GM21529 (cell line): Measurements from ENCODE around the gene AIRE.
"Not testable (repeated sequence)": the region's sequence is repeated elsewhere in the genome, so short reads cannot be mapped to it uniquely, and the experiment has no call there.

Source experiments
- ATAC-seq: cut with Tn5 transposase; IDR thresholded peaks from one replicate; pipeline ENCODE4 v1.9.1; 2021; ENCODE audit not compliant: unreplicated experiment

AIRE gene

GRCh38 chr21:44334329-44335030 is 48.8 kb downstream of the AIRE start:
- ATAC-seq = no peak

DNA sequence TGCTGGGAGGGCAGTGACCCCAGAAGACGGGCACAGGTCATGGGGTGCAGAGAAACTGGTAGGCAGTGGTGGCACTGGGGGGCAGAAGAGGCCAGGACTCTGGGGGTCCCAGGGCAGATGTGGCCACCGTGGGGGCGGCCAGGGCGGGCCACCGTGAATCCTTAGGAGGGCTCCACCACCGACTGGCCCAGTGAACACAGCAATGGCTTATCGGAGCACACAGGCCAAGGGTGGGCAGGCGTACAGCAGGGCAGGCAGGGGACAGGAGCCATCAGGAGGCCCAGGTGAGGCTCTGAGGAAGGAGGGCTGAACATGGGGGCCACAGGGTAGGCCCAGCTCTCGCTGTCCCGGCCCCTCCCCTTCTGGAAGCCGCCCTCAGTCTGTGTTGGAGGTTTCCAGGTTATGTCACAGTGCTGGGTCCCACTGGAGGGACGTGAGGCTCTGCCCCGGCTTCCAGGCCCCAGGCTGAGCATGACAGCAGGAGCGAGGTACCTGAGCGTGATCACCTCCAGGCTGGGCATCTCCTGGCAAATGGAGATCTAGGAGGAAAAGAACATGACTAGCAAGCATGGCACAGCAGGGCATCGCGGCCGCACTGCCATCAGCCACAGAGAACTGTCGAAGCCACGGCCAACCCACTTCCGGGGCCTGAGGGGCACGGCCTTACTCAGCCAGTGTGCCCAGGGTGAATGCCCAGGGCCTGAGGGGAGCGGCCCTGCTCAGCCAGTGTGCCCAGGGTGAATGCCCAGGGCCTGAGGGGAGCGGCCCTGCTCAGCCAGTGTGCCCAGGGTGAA is 49.8 kb downstream of the AIRE start:
- ATAC-seq = no peak

DNA sequence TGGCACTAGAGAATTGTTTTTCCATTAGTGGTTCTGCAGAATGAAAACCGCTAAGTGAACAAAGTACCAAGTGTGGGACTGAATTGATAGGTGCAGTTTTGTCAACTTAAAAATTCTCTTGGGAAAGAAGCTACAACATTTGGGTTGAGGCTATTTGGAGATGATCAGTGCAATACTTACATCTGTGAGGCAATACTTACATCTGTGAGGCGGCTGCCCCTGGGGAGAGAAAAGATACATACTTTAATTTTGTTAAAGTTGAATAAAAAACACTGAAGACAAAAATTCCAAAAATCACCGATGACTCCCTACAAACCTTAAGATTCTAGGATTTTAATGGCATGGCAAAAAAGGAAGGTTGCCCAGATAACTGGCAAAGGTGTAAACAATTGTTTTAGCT is 51.8 kb downstream of the AIRE start:
- no peak for ATAC-seq

DNA sequence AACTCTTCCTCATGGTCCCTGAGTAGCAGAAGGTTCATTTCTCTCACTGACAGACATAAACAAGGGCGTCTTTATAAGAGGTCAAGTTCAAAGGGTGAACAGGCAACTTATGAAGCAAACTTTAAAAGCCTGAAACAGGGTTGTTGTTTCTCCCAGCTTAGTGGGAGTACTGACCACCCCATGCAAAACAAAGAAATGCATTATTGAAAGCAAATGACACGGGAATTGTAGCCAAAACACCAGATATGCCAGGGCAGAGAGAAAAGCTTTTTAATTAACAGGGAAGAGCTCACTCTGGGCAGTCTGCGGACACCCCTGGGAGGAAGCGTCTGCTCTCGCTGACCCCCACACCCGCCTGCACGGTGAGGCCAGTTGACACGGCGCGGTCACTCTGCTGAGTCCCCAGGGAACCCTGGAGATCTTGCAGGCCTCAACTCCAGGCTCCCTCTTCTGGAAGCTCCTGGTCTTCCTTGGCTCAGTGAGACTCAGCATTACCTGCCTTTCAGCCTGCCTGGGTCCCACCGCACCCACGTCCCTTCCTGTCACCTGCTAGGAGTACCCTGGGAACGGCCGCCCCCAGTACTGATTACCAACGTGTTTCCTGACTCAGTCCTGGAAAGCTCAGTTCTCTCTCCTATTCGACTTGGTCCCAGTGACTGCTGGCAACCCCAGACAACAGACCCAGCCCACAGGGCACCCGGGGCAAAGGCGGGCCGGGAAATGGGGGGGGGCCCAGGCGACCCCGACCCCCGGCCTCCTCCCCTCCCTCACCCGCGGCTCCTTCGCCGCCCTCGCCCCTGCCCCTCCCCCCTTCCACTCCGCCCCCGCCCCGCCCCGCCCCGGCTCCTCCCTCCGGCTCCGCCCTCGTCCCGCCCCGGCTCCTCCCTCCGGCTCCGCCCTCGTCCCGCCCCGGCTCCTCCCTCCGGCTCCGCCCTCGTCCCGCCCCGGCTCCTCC is 52.5 kb downstream of the AIRE start:
- no peak for ATAC-seq

DNA sequence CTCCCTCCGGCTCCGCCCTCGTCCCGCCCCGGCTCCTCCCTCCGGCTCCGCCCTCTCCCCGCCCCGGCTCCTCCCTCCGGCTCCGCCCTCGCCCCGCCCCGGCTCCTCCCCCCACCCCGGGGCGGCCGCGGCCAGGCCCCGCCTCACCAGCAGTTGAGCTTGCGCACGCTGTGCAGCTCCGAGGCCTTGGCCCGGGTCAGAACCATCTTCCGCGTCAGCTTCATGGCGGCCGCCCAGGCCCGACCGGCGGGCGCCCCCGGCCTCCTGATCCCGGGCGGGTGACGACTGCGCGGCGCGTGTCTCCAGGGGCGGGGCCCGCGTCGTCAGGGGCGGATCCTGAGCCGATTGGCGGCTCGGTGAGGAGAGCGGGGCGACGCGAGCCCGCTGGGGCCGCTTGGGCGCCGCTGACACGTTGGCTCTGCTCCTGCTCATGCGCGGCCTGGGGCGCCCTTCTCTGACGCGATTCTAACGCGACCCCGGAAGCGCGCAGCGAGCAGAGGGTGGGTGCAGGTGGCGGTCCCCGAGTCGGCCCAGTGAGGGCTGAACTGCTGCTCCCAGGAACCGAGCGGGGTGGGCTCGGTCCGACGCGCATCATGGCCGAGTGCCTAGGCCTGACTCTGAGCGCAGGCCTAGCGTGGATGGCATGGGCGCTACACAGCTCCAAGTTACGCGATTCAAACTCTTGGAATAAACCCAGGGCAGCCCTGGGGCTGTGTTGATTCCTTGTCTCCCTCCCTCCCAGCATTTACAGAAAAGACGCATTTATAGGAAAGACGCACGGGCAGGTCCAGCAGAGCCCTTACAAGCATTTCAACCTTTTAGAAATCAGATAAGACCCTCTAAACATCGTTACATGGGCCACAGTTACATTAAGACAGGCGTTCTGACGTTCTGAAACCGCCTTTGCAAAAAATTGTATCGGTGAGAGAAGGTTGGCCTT is 53.6 kb downstream of the AIRE start, which contains the start of gene CFAP410:
TSS of gene CFAP410 (minus strand) at position 420 of the 940 bp plus-strand sequence. CDS start at position 224, 196 bp downstream.
- peak; percentile 87 for ATAC-seq

- ATAC-seq = not testable (repeated sequence)
These were observed 56.2 kb downstream of the AIRE start for GRCh38 chr21:44341726-44342458.

DNA sequence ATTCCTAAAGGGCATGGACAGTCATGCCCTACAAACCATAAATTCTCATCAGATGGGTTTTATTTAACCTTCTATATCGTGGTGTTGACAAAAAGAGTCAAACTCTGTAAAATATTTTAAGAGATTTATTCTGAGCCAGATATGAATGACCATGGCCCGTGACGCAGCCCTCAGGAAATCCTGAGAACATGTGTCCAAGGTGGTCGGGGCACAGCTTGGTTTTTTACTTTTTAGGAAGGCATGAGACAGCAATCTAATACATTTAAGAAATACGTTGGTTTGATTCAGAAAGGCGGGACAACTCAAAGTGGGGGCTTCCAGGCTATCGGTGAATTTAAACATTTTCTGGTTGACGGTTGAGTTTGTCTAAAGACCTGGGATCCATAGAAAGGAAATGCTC is 57.3 kb downstream of the AIRE start:
- ATAC-seq = not testable (repeated sequence)

DNA sequence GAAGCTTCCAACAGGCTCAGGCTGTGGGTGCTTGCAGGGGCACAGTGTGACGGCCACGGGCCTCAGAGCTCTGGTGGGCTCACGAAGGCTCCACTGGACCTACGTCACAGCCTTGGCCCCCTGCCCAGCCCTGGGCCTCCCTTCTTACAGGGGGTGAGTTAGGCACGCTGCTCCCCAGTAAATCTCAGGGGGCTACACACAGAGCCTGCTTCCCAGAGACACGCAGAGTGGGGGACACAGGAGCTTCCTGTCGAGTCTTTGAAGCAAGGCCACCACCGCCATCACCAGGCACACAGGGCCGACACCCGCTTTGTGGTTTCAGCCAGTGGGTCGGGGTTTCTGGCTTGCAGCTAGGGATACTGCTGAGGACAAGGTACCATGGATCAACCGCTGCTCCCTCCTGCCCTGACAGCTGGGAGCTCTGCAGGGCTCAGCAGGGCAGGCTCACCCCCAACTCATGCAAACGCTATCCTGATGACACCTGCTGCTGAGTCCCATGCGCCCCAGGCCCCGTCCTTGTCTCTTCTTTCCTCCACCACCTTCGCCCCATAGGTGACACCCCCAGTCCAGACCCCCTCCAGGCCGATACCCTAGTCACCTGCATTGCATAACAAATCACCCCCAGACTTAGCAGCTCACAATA is 59.0 kb downstream of the AIRE start:
- no peak for ATAC-seq

GRCh38 chr21:44345495-44345894 is 59.8 kb downstream of the AIRE start:
- no peak for ATAC-seq

- ATAC-seq = no peak
These were observed 62.3 kb downstream of the AIRE start for GRCh38 chr21:44347911-44348451.
